ENCODE results near the gene ETV6. TPM values are rescaled to one million over a fixed set of nuclear protein-coding genes. Genes with fewer than 3 reads are reported as not detected.
A peak's percentile ranks its signal among the peaks of the same experiment; 100 is the strongest.
"Not testable (repeated sequence)": the region's sequence is repeated elsewhere in the genome, so short reads cannot be mapped to it uniquely, and the experiment has no call there.

The ETV6 gene
- total and polyA plus RNA-seq, 8 donors, result 5.1 to 31.6 (median 18.2) TPM

- no peak for FAIRE-seq
- no peak overlapping the region for H3K27ac ChIP-seq
- intact Hi-C loops (cut with DNase I), result no loop called here
These were observed 26.1 kb upstream of the ETV6 start for GRCh38 chr12:11623382-11623781.

GRCh38 chr12:11624116-11624515, 25.4 kb upstream of the ETV6 start:
- no peak for ATAC-seq
- no peak for FAIRE-seq
- WGBS, 2 donors, result 75 to 97% methylated on average over 1 of the region's 1 CpG

More at GRCh38 chr12:11623382-11623781, 26.1 kb upstream of the ETV6 start:
- Histone ChIP-seq H3K27me3 (no peaks in the 10 kb centered on the region), H3K9me3 (no peaks in the 10 kb centered on the region), H3K4me1 (no peaks in the 10 kb centered on the region), H3K36me3 (no peaks in the 10 kb centered on the region), H3K4me3 (no peak overlapping the region)
- peak in 1 of 4 donors; percentile 35 for ATAC-seq
- 32 to 43% methylated on average over 4 of the region's 4 CpGs for WGBS, 2 donors
- no peak for TF ChIP-seq CTCF (IDR thresholded peaks at IDR 0.05)
- no peak for DNase-seq

DNA sequence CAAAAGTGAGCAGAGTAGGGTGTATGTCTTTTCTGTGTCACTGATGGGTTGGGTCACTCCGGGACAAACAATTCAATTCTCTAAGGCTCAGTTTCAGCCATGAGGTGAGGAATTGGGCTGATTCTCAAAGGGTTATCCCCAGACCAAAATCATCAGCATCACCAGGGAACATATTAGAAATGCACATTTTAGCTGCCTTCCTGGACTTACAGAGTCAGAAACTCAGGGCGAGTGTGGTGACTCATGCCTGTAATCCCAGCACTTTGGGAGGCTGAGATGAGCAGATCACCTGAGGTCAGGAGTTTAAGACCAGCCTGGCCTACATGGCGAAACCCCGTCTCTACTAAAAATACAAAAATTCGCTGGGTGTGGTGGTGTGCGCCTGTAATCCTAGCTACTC, 21.8 kb upstream of the ETV6 start:
- ATAC-seq; DNase-seq; H3K36me3 ChIP-seq; H3K27ac ChIP-seq; FAIRE-seq; H3K9me3 ChIP-seq; H3K27me3 ChIP-seq; intact Hi-C loops (cut with DNase I); H3K4me1 ChIP-seq; H3K4me3 ChIP-seq: not testable (repeated sequence)
- 91 to 93% methylated on average over 6 of the region's 6 CpGs for WGBS, 2 donors

More at GRCh38 chr12:11624116-11624515, 25.4 kb upstream of the ETV6 start:
- no peak for TF ChIP-seq CTCF (IDR thresholded peaks at IDR 0.05)
- DNase-seq, result no peak
- Histone ChIP-seq H3K36me3 (no peaks in the 10 kb centered on the region), H3K4me1 (no peaks in the 10 kb centered on the region), H3K9me3 (no peaks in the 10 kb centered on the region), H3K27ac (no peak overlapping the region), H3K27me3 (no peaks in the 10 kb centered on the region), H3K4me3 (no peak overlapping the region)
- intact Hi-C loops (cut with DNase I), result no loop called here

DNA sequence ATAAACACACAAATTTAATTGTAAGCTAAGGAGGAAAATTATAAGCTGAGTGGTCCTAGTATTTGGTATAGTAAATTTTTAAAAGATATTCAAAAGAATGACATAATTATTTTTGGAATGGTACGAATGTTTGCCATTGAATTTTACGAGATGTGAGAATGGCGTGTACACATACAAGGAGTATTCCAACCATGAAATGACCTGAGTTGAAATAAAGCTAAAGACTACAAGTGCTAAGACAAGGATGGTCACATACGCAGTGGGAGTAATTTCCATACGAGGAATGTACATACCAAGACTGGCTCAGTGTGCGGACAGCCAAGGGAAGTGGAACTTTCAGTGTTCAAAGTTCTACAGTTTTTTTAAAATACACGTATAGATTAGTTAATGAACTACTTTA, 21.1 kb upstream of the ETV6 start:
- WGBS, 2 donors, result 75 to 79% methylated on average over 7 of the region's 7 CpGs
- no peak overlapping the region for H3K4me3 ChIP-seq
- H3K27ac ChIP-seq, result no peak overlapping the region
- DNase-seq (no peak), FAIRE-seq (no peak), ATAC-seq (no peak)
- no peaks in the 10 kb centered on the region for H3K9me3 ChIP-seq
- no peaks in the 10 kb centered on the region for H3K27me3 ChIP-seq
- no peak for TF ChIP-seq CTCF (IDR thresholded peaks at IDR 0.05)
- H3K4me1 ChIP-seq, result peaks cover 0 to 3% (median 0%) of the 10 kb centered on the region in 3 donors
- no peaks in the 10 kb centered on the region for H3K36me3 ChIP-seq
- intact Hi-C loops (cut with DNase I), result no loop called here

DNA sequence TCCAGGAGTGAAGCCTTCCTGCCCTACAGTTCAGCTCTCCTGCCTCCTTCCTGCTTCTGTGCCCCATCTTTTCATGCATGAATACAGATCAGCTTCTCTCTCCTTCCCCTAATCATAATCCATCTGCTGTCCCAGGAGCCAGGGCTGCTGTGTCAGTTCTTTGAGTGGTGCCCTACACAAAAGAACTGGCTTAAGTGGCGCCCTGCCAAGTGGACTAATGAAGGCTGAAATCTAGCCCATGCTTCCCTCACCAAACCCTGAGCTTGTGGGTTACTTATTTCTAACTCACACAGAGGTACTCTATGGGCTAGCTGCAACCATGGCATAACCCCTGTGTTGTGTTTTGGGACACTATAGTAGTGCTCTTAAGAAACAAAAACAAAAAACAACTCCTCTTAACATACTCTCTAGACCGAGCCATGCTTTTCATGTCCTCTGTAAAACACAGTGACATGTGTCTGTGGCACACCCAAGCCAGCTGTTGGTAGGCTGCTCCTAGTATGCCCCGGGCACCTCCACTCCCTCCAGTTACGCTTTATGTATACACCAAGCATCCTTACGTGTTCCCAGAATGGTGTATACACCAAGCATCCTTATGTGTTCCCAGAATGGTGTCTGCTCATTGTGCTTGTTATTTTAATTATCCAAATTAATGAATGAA, 19.3 kb upstream of the ETV6 start:
- peak in 1 of 4 donors; percentile 31 for ATAC-seq
- Histone ChIP-seq H3K27me3 (no peaks in the 10 kb centered on the region), H3K9me3 (no peaks in the 10 kb centered on the region), H3K27ac (no peak overlapping the region), H3K4me3 (no peak overlapping the region), H3K36me3 (no peaks in the 10 kb centered on the region), H3K4me1 (peaks cover 0 to 6% (median 0%) of the 10 kb centered on the region in 3 donors)
- intact Hi-C loops (cut with DNase I), result no loop called here
- no peak for TF ChIP-seq CTCF (IDR thresholded peaks at IDR 0.05)
- WGBS, 2 donors, result 72 to 76% methylated on average over 5 of the region's 5 CpGs
- no peak for FAIRE-seq
- peak in 2 of 6 donors; percentile 38 to 66 for DNase-seq
